Adrenal gland (tissue), 5 donors: Measurements from ENCODE around the gene ZBTB4.

Experiments
- POLR2A ChIP-seq, 2 donors: fragments of 450-650 bp; IDR thresholded peaks; one replicate each; pipeline ENCODE4 v1.6.1; 2017; ENCODE audit warnings: antibody characterized with exemption in 2 of 2, mild to moderate bottlenecking in 2 of 2, moderate library complexity in 1 of 2
- TF ChIP-seq, protein P1 (sequence below), 6 experiments: fragments of 450-650 bp in 4 of 6; fragments of 200-600 bp in 2 of 6; sonication (generic) in 1 of 6; IDR thresholded peaks; 1 replicate in 5 of 6; 2 replicates in 1 of 6; pipeline versions ENCODE4 v1.5.1 to v1.8.0; 2016 to 2021; ENCODE audit warnings: antibody characterized with exemption in 6 of 6, mild to moderate bottlenecking in 2 of 6, moderate library complexity in 1 of 6
- donor health status: DM: no; HTN: no; CAD: no.

DNA sequence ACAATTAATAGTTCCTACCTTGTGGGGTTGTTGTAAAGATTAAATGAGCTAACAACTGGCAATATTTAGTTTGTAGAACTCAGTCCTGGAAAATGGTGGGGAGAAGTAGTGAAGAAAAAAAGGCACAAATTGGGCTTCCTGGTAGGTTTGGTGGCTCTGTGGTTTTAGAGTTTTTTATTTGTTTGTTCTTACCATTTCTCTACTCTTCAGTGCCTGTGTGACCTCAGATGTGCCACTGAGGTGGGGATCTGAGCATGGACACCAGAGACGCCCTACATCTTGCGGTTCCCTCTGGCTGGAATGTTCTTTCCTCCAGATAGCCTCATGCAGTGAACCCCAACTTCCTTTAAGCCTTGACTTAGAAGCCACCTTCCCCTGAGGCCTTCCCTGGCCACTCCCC is 7.7 kb downstream of the ZBTB4 start:
- TF ChIP-seq POLR2A (IDR thresholded peaks at IDR 0.05): no peak
- TF ChIP-seq, protein P1, sequence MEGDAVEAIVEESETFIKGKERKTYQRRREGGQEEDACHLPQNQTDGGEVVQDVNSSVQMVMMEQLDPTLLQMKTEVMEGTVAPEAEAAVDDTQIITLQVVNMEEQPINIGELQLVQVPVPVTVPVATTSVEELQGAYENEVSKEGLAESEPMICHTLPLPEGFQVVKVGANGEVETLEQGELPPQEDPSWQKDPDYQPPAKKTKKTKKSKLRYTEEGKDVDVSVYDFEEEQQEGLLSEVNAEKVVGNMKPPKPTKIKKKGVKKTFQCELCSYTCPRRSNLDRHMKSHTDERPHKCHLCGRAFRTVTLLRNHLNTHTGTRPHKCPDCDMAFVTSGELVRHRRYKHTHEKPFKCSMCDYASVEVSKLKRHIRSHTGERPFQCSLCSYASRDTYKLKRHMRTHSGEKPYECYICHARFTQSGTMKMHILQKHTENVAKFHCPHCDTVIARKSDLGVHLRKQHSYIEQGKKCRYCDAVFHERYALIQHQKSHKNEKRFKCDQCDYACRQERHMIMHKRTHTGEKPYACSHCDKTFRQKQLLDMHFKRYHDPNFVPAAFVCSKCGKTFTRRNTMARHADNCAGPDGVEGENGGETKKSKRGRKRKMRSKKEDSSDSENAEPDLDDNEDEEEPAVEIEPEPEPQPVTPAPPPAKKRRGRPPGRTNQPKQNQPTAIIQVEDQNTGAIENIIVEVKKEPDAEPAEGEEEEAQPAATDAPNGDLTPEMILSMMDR (IDR thresholded peaks at IDR 0.05): no peak
